Panc1 (cell line): ENCODE data around the gene SOX8. TPM values are rescaled to one million over a fixed set of nuclear protein-coding genes. Genes with fewer than 3 reads are reported as not detected.

Source experiments
- ATAC-seq: fragments of 200-7000 bp; cut with Tn5 transposase; 2 replicates; pipeline ENCODE4 v1.9.1; 2020; ENCODE audit warnings: mild to moderate bottlenecking, moderate library complexity
- BruUV-seq: library from RNA; stranded (reverse); fragments of 400-500 nt; replicated peaks from 2 replicates; lab custom pipeline; 2021; lab: Mats Ljungman, UMichigan
- CTCF ChIA-PET: fragments of 300-600 bp; sonication (Branson Sonifier 250); formaldehyde crosslinking; loops from one replicate; lab custom pipeline; 2022; ENCODE audit warnings: antibody characterized with exemption; lab: Charles Lee
- POLR2A ChIA-PET: fragments of 300-600 bp; sonication (Branson Sonifier 250); formaldehyde crosslinking; loops from one replicate; lab custom pipeline; 2022; ENCODE audit warnings: antibody characterized with exemption; lab: Charles Lee
- DNase-seq: peaks from one replicate; pipeline ENCODE4 v3.0.0-alpha.2; 2010; ENCODE audit warnings: low read depth, low spot score
- H3K27ac ChIP-seq: 2 replicates; pipeline ENCODE4 v1.5.1; 2011; ENCODE audit warnings: mild to moderate bottlenecking, low read length, inconsistent platforms
- H3K27me3 ChIP-seq: fragments of 200-500 bp; sonication (Bioruptor generic); 2 replicates; pipeline ENCODE4 v1.6.0; 2014; ENCODE audit warnings: low read length, inconsistent platforms; ENCODE audit not compliant: control insufficient read depth, insufficient read depth
- H3K36me3 ChIP-seq: fragments of 200-500 bp; sonication (Bioruptor generic); 2 replicates; pipeline ENCODE4 v1.5.1; 2014; ENCODE audit warnings: inconsistent platforms, mild to moderate bottlenecking, low read length, moderate library complexity; ENCODE audit not compliant: control insufficient read depth, insufficient read depth
- H3K4me1 ChIP-seq: 2 replicates; pipeline ENCODE4 v1.5.1; 2011; ENCODE audit warnings: inconsistent platforms, mild to moderate bottlenecking, low read length, moderate library complexity; ENCODE audit not compliant: control insufficient read depth, insufficient read depth
- H3K4me3 ChIP-seq, 2 experiments: 2 replicates each; pipeline ENCODE4 v1.5.1; 2011 to 2012; ENCODE audit warnings: low read depth in 2 of 2, low read length in 2 of 2, mild to moderate bottlenecking in 2 of 2, inconsistent platforms in 1 of 2, moderate library complexity in 1 of 2
- H3K9me3 ChIP-seq: fragments of 200-500 bp; sonication (Bioruptor generic); 2 replicates; pipeline ENCODE4 v1.5.1; 2014; ENCODE audit warnings: low read depth, mild to moderate bottlenecking, inconsistent platforms, low read length, moderate library complexity; ENCODE audit not compliant: control insufficient read depth, insufficient read depth
- POLR2AphosphoS5 ChIP-seq: IDR thresholded peaks from 2 replicates; pipeline ENCODE4 v1.6.1; 2012; ENCODE audit warnings: mild to moderate bottlenecking, low read depth, low read length, moderate library complexity
- SIN3A ChIP-seq: IDR thresholded peaks from 2 replicates; pipeline ENCODE4 v1.6.1; 2012; ENCODE audit warnings: low read depth, mild to moderate bottlenecking, low read length, moderate library complexity, borderline replicate concordance; ENCODE audit not compliant: insufficient read depth
- TCF7L2 ChIP-seq: IDR thresholded peaks from 2 replicates; pipeline ENCODE4 v1.6.1; 2011; ENCODE audit warnings: mild to moderate bottlenecking, low read depth, low read length, inconsistent platforms
- in situ Hi-C: cut with HindIII; loops from 2 replicates; pipeline ENCODE4 v1.10.0; 2016; ENCODE audit warnings: low sequenced_read_pairs, low pct_unique_long_range_greater_than_20kb
- intact Hi-C: fragments of 100-400 bp; cut with micrococcal nuclease; formaldehyde crosslinking; loops from one replicate; pipeline ENCODE4 v1.10.0; 2022; ENCODE audit not compliant: unreplicated experiment
- total RNA-seq: library from RNA; stranded (reverse); gene quantifications from one replicate; pipeline ENCODE4 v1.2.1, GENCODE V29; 2021; ENCODE audit not compliant: unreplicated experiment
- TF ChIP-seq, protein P1 (sequence below): fragments of 450-650 bp; IDR thresholded peaks from 2 replicates; pipeline ENCODE4 v1.5.1; 2017; ENCODE audit warnings: mild to moderate bottlenecking
- TF ChIP-seq, protein P2 (sequence below), 2 experiments: IDR thresholded peaks; 2 replicates each; pipeline ENCODE4 v1.6.1; 2011 to 2012; ENCODE audit warnings: low read depth in 2 of 2, control low read depth in 1 of 2, low read length in 1 of 2, mild to moderate bottlenecking in 1 of 2, moderate library complexity in 1 of 2; ENCODE audit not compliant: insufficient read depth in 1 of 2

Gene SOX8
- total RNA-seq, 1 experiment from 2014 or later, result 1.8 TPM

GRCh38 chr16:964356-965035 lies 17.1 kb upstream of the SOX8 start:
- Histone ChIP-seq H3K36me3 (no peaks in the 10 kb centered on the region), H3K4me1 (peaks cover 30% of the 10 kb centered on the region), H3K9me3 (peaks cover 3% of the 10 kb centered on the region; the same call in 1 of the 2 replicates), H3K27me3 (no peaks in the 10 kb centered on the region), H3K4me3 (peak overlapping the region; percentile 7 to 23; a peak in 3 of 4 replicates), H3K27ac (peak overlapping the region; percentile 71)
- peak; percentile 61 for ATAC-seq
- intact Hi-C loops (no loop called here), in situ Hi-C loops (no loop called here)
- TF ChIP-seq, protein P1, sequence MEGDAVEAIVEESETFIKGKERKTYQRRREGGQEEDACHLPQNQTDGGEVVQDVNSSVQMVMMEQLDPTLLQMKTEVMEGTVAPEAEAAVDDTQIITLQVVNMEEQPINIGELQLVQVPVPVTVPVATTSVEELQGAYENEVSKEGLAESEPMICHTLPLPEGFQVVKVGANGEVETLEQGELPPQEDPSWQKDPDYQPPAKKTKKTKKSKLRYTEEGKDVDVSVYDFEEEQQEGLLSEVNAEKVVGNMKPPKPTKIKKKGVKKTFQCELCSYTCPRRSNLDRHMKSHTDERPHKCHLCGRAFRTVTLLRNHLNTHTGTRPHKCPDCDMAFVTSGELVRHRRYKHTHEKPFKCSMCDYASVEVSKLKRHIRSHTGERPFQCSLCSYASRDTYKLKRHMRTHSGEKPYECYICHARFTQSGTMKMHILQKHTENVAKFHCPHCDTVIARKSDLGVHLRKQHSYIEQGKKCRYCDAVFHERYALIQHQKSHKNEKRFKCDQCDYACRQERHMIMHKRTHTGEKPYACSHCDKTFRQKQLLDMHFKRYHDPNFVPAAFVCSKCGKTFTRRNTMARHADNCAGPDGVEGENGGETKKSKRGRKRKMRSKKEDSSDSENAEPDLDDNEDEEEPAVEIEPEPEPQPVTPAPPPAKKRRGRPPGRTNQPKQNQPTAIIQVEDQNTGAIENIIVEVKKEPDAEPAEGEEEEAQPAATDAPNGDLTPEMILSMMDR, result no peak
- TF ChIP-seq TCF7L2, result peak; percentile 52
- CTCF ChIA-PET, result interaction anchor here (0.6 kb wide), 1 partner anchor 68 kb away, joined by 4 read pairs; no protein-coding TSS in a partner anchor
- POLR2A ChIA-PET, result interaction anchor here (0.6 kb wide), 2 partner anchors 101 to 255 kb away, joined by 4 read pairs; no protein-coding TSS in a partner anchor
- no peak for DNase-seq
- BruUV-seq, result no TSS peak

GRCh38 chr16:965036-965395 lies 16.6 kb upstream of the SOX8 start:
- TF ChIP-seq, protein P2, sequence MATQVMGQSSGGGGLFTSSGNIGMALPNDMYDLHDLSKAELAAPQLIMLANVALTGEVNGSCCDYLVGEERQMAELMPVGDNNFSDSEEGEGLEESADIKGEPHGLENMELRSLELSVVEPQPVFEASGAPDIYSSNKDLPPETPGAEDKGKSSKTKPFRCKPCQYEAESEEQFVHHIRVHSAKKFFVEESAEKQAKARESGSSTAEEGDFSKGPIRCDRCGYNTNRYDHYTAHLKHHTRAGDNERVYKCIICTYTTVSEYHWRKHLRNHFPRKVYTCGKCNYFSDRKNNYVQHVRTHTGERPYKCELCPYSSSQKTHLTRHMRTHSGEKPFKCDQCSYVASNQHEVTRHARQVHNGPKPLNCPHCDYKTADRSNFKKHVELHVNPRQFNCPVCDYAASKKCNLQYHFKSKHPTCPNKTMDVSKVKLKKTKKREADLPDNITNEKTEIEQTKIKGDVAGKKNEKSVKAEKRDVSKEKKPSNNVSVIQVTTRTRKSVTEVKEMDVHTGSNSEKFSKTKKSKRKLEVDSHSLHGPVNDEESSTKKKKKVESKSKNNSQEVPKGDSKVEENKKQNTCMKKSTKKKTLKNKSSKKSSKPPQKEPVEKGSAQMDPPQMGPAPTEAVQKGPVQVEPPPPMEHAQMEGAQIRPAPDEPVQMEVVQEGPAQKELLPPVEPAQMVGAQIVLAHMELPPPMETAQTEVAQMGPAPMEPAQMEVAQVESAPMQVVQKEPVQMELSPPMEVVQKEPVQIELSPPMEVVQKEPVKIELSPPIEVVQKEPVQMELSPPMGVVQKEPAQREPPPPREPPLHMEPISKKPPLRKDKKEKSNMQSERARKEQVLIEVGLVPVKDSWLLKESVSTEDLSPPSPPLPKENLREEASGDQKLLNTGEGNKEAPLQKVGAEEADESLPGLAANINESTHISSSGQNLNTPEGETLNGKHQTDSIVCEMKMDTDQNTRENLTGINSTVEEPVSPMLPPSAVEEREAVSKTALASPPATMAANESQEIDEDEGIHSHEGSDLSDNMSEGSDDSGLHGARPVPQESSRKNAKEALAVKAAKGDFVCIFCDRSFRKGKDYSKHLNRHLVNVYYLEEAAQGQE (IDR thresholded peaks at IDR 0.05; ENCODE audit: insufficient read depth in 1 of 2, low read depth in 2 of 2, low read length in 1 of 2), result no peak
- TF ChIP-seq TCF7L2, result no peak
- TF ChIP-seq SIN3A, result no peak
- TF ChIP-seq, protein P1, result no peak
- TF ChIP-seq POLR2AphosphoS5, result no peak
- intact Hi-C loops (no loop called here), in situ Hi-C loops (no loop called here)
- H3K9me3 ChIP-seq, result peaks cover 3% of the 10 kb centered on the region; the same call in 1 of the 2 replicates
- ChIA-PET CTCF (no interaction called here), POLR2A (no interaction called here)
- H3K4me3 ChIP-seq, result peak overlapping the region in 1 of 2 experiments; percentile 23; a peak in 2 of 4 replicates
- peaks cover 34% of the 10 kb centered on the region for H3K4me1 ChIP-seq
- ATAC-seq (no peak; the same call in 1 of the 2 replicates), DNase-seq (no peak)
- H3K27me3 ChIP-seq, result no peaks in the 10 kb centered on the region
- H3K27ac ChIP-seq, result peak overlapping the region; percentile 71
- no TSS peak for BruUV-seq
- no peaks in the 10 kb centered on the region for H3K36me3 ChIP-seq
